GM23338 (cell line): ENCODE measurements around the gene JMJD1C. TPM values are rescaled to one million over a fixed set of nuclear protein-coding genes. Genes with fewer than 3 reads are reported as not detected.

Source experiments
- ATAC-seq: fragments of 200-7000 bp; cut with Tn5 transposase; 3 replicates; pipeline ENCODE4 v1.9.1; 2020
- DNase-seq: peaks from one replicate; pipeline ENCODE4 v3.0.0-alpha.2; 2015; ENCODE audit warnings: low spot score
- H2AFZ ChIP-seq: fragments of 200-600 bp; sonication (generic); 2 replicates; pipeline ENCODE4 v1.8.0; 2016; ENCODE audit warnings: antibody characterized with exemption, mild to moderate bottlenecking, moderate library complexity
- H3F3A ChIP-seq: fragments of 200-600 bp; sonication (generic); replicated peaks from 2 replicates; pipeline ENCODE4 v1.8.0; 2017; ENCODE audit warnings: antibody characterized with exemption, mixed run types, low read depth
- H3K27ac ChIP-seq: fragments of 200-600 bp; sonication (generic); 2 replicates; pipeline ENCODE4 v1.6.1; 2016; ENCODE audit warnings: low read depth
- H3K27me3 ChIP-seq: fragments of 200-600 bp; sonication (generic); 2 replicates; pipeline ENCODE4 v1.8.0; 2016; ENCODE audit warnings: mild to moderate bottlenecking, mixed run types, moderate library complexity; ENCODE audit not compliant: insufficient read depth
- H3K36me3 ChIP-seq: fragments of 200-600 bp; sonication (generic); 2 replicates; pipeline ENCODE4 v1.8.0; 2016; ENCODE audit warnings: mild to moderate bottlenecking; ENCODE audit not compliant: insufficient read depth
- H3K4me1 ChIP-seq: fragments of 200-600 bp; sonication (generic); 2 replicates; pipeline ENCODE4 v1.8.0; 2016; ENCODE audit warnings: mild to moderate bottlenecking, moderate library complexity; ENCODE audit not compliant: insufficient read depth
- H3K4me2 ChIP-seq: fragments of 200-600 bp; sonication (generic); 2 replicates; pipeline ENCODE4 v1.7.1; 2017; ENCODE audit warnings: mixed run types
- H3K4me3 ChIP-seq: fragments of 200-600 bp; sonication (generic); 2 replicates; pipeline ENCODE4 v1.6.1; 2016; ENCODE audit warnings: mixed run types
- H3K79me2 ChIP-seq: fragments of 200-600 bp; sonication (generic); replicated peaks from 2 replicates; pipeline ENCODE4 v1.8.0; 2017; ENCODE audit warnings: mild to moderate bottlenecking; ENCODE audit not compliant: insufficient read depth
- H3K9me2 ChIP-seq: fragments of 200-600 bp; sonication (generic); 2 replicates; pipeline ENCODE4 v1.8.0; 2017; ENCODE audit not compliant: insufficient read depth
- H4K20me1 ChIP-seq: fragments of 200-600 bp; sonication (generic); replicated peaks from 2 replicates; pipeline ENCODE4 v1.8.0; 2017; ENCODE audit warnings: mild to moderate bottlenecking; ENCODE audit not compliant: insufficient read depth
- H3K27ac Mint-ChIP-seq: 2 replicates; pipeline ENCODE4 v1.8.0; 2020; ENCODE audit warnings: inconsistent platforms, mild to moderate bottlenecking, moderate library complexity, mixed read lengths
- H3K27me3 Mint-ChIP-seq: 3 replicates; pipeline ENCODE4 v1.8.0; 2022; ENCODE audit warnings: low read depth, mild to moderate bottlenecking, moderate library complexity, mixed read lengths, inconsistent platforms; ENCODE audit not compliant: insufficient read depth, poor library complexity
- H3K36me3 Mint-ChIP-seq: 3 replicates; pipeline ENCODE4 v1.8.0; 2021; ENCODE audit warnings: low read depth, mild to moderate bottlenecking, inconsistent platforms, moderate library complexity, mixed read lengths
- H3K4me1 Mint-ChIP-seq: 3 replicates; pipeline ENCODE4 v1.8.0; 2020; ENCODE audit warnings: mild to moderate bottlenecking, inconsistent platforms, mixed read lengths
- H3K4me3 Mint-ChIP-seq: 3 replicates; pipeline ENCODE4 v1.8.0; 2021; ENCODE audit warnings: moderate library complexity, mild to moderate bottlenecking, inconsistent platforms, mixed read lengths
- H3K9me3 Mint-ChIP-seq: 3 replicates; pipeline ENCODE4 v1.8.0; 2020; ENCODE audit warnings: moderate library complexity, mild to moderate bottlenecking, inconsistent platforms, mixed read lengths
- CTCF ChIP-seq, 2 experiments: fragments of 200-600 bp in 1 of 2; sonication (generic) in 1 of 2; conservative IDR thresholded peaks; 2 replicates each; pipeline versions ENCODE4 v1.5.1 to v1.6.1; 2016 to 2017; ENCODE audit warnings: antibody characterized with exemption in 2 of 2, low read depth in 2 of 2, mild to moderate bottlenecking in 2 of 2, moderate library complexity in 1 of 2
- EZH2phosphoT487 ChIP-seq: fragments of 200-600 bp; sonication (generic); IDR thresholded peaks from one replicate; pipeline ENCODE4 v1.8.1; 2018; ENCODE audit warnings: antibody characterized with exemption; ENCODE audit not compliant: unreplicated experiment
- JUNB ChIP-seq: IDR thresholded peaks from one replicate; pipeline ENCODE4 v1.6.1; 2016; ENCODE audit warnings: antibody characterized with exemption; ENCODE audit not compliant: unreplicated experiment
- REST ChIP-seq: IDR thresholded peaks from one replicate; pipeline ENCODE4 v1.6.1; 2018; ENCODE audit warnings: antibody characterized with exemption; ENCODE audit not compliant: unreplicated experiment
- STAT1 ChIP-seq: IDR thresholded peaks from one replicate; pipeline ENCODE4 v1.6.1; 2016; ENCODE audit warnings: antibody characterized with exemption; ENCODE audit not compliant: unreplicated experiment
- ZNF114 ChIP-seq: fragments of 250-450 bp; sonication (Bioruptor Pico); IDR thresholded peaks from 2 replicates; pipeline ENCODE4 v1.5.0; 2020; ENCODE audit warnings: mild to moderate bottlenecking, moderate library complexity
- ZNF331 ChIP-seq: fragments of 250-450 bp; sonication (Bioruptor Pico); IDR thresholded peaks from 2 replicates; pipeline ENCODE4 v1.5.0; 2020; ENCODE audit warnings: low read depth, mild to moderate bottlenecking, moderate library complexity
- polyA plus RNA-seq: library from polyadenylated mRNA; unstranded; fragments of >200 nt; fragmentation: Nextera tagmentation; extraction: Ambion mirVana; gene quantifications from 2 replicates; pipeline ENCODE4 v1.2.1, GENCODE V29; 2016
- total RNA-seq: library from RNA; depleted of rRNA; stranded (reverse); fragments of >200 nt; shearing (Covaris generic); gene quantifications from 2 replicates; pipeline ENCODE4 v1.2.3, GENCODE V29; 2014
- TF ChIP-seq, protein P1 (sequence below): fragments of 250-450 bp; sonication (Bioruptor Pico); IDR thresholded peaks from 2 replicates; pipeline ENCODE4 v1.5.0; 2020; ENCODE audit warnings: mild to moderate bottlenecking, moderate library complexity

Gene JMJD1C
- total and polyA plus RNA-seq, 2 experiments from 2014 or later, result 333 to 435 TPM

DNA sequence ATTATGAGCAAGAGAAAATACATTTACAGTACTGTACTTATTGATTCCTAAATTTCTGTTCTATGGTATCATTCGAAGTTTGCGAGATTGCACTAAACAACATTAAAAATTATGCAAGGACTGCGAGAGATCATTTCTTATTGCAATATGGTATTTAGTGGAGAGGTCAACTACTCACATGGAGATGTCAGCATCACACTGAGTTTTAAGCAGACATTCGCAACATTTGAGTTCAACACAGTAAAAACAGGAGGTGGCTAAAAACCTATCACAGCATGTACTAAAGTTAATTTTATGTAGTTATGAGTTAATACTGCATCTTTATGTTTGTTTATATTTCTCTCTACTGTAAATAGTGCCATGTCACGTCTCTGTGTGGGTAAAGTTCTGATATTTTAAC, 53.5 kb downstream of the JMJD1C start:
- Histone ChIP-seq H3K4me2 (no peak overlapping the region), H3K9me2 (no peaks in the 10 kb centered on the region), H3K27me3 (no peaks in the 10 kb centered on the region), H4K20me1 (no peaks in the 10 kb centered on the region), H3K27ac (no peak overlapping the region), H3F3A (no peaks in the 10 kb centered on the region), H2AFZ (no peak overlapping the region), H3K4me1 (peaks cover 10% of the 10 kb centered on the region), H3K36me3 (no peaks in the 10 kb centered on the region), H3K79me2 (peaks cover 90% of the 10 kb centered on the region), H3K4me3 (no peak overlapping the region)
- no peaks in the 10 kb centered on the region for H3K9me3 Mint-ChIP-seq
- TF ChIP-seq ZNF331 (CRISPR knock-in tag), result no peak
- no peaks in the 10 kb centered on the region for H3K36me3 Mint-ChIP-seq
- no peak overlapping the region for H3K27ac Mint-ChIP-seq
- no peak overlapping the region for H3K4me3 Mint-ChIP-seq
- peaks cover 2% of the 10 kb centered on the region for H3K27me3 Mint-ChIP-seq
- ATAC-seq (no peak), DNase-seq (no peak)
- H3K4me1 Mint-ChIP-seq, result peaks cover 18% of the 10 kb centered on the region

GRCh38 chr10:63410633-63411032, 55.1 kb downstream of the JMJD1C start:
- H3K4me1 ChIP-seq, result no peaks in the 10 kb centered on the region
- H3K9me2 ChIP-seq, result no peaks in the 10 kb centered on the region
- no peak overlapping the region for H3K27ac ChIP-seq
- no peaks in the 10 kb centered on the region for H3F3A ChIP-seq
- no peak overlapping the region for H3K27ac Mint-ChIP-seq
- no peaks in the 10 kb centered on the region for H3K36me3 Mint-ChIP-seq
- ATAC-seq (no peak), DNase-seq (no peak)
- no peak overlapping the region for H3K4me3 Mint-ChIP-seq
- TF ChIP-seq STAT1, result no peak
- no peak for TF ChIP-seq EZH2phosphoT487
- TF ChIP-seq, protein P1, sequence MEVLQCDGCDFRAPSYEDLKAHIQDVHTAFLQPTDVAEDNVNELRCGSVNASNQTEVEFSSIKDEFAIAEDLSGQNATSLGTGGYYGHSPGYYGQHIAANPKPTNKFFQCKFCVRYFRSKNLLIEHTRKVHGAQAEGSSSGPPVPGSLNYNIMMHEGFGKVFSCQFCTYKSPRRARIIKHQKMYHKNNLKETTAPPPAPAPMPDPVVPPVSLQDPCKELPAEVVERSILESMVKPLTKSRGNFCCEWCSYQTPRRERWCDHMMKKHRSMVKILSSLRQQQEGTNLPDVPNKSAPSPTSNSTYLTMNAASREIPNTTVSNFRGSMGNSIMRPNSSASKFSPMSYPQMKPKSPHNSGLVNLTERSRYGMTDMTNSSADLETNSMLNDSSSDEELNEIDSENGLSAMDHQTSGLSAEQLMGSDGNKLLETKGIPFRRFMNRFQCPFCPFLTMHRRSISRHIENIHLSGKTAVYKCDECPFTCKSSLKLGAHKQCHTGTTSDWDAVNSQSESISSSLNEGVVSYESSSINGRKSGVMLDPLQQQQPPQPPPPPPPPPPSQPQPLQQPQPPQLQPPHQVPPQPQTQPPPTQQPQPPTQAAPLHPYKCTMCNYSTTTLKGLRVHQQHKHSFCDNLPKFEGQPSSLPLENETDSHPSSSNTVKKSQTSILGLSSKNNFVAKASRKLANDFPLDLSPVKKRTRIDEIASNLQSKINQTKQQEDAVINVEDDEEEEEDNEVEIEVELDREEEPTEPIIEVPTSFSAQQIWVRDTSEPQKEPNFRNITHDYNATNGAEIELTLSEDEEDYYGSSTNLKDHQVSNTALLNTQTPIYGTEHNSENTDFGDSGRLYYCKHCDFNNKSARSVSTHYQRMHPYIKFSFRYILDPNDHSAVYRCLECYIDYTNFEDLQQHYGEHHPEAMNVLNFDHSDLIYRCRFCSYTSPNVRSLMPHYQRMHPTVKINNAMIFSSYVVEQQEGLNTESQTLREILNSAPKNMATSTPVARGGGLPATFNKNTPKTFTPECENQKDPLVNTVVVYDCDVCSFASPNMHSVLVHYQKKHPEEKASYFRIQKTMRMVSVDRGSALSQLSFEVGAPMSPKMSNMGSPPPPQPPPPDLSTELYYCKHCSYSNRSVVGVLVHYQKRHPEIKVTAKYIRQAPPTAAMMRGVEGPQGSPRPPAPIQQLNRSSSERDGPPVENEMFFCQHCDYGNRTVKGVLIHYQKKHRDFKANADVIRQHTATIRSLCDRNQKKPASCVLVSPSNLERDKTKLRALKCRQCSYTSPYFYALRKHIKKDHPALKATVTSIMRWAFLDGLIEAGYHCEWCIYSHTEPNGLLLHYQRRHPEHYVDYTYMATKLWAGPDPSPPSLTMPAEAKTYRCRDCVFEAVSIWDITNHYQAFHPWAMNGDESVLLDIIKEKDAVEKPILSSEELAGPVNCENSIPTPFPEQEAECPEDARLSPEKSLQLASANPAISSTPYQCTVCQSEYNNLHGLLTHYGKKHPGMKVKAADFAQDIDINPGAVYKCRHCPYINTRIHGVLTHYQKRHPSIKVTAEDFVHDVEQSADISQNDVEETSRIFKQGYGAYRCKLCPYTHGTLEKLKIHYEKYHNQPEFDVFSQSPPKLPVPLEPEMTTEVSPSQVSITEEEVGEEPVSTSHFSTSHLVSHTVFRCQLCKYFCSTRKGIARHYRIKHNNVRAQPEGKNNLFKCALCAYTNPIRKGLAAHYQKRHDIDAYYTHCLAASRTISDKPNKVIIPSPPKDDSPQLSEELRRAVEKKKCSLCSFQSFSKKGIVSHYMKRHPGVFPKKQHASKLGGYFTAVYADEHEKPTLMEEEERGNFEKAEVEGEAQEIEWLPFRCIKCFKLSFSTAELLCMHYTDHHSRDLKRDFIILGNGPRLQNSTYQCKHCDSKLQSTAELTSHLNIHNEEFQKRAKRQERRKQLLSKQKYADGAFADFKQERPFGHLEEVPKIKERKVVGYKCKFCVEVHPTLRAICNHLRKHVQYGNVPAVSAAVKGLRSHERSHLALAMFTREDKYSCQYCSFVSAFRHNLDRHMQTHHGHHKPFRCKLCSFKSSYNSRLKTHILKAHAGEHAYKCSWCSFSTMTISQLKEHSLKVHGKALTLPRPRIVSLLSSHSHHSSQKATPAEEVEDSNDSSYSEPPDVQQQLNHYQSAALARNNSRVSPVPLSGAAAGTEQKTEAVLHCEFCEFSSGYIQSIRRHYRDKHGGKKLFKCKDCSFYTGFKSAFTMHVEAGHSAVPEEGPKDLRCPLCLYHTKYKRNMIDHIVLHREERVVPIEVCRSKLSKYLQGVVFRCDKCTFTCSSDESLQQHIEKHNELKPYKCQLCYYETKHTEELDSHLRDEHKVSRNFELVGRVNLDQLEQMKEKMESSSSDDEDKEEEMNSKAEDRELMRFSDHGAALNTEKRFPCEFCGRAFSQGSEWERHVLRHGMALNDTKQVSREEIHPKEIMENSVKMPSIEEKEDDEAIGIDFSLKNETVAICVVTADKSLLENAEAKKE, result no peak
- no peak for TF ChIP-seq ZNF114
- no peak for TF ChIP-seq ZNF331 (CRISPR knock-in tag)
- no peak for TF ChIP-seq JUNB
- TF ChIP-seq CTCF (conservative IDR thresholded peaks at IDR 0.05; ENCODE audit: low read depth in 2 of 2), result no peak
- no peak for TF ChIP-seq REST
- H3K9me3 Mint-ChIP-seq, result no peaks in the 10 kb centered on the region
- no peaks in the 10 kb centered on the region for H4K20me1 ChIP-seq
- H3K4me3 ChIP-seq, result no peak overlapping the region
- peaks cover 90% of the 10 kb centered on the region for H3K79me2 ChIP-seq
- H3K36me3 ChIP-seq, result no peaks in the 10 kb centered on the region
- peaks cover 13% of the 10 kb centered on the region; the same call in 2 of the 3 replicates for H3K4me1 Mint-ChIP-seq
- no peak overlapping the region for H2AFZ ChIP-seq
- H3K27me3 ChIP-seq, result no peaks in the 10 kb centered on the region
- H3K4me2 ChIP-seq, result no peak overlapping the region
- peaks cover 2% of the 10 kb centered on the region for H3K27me3 Mint-ChIP-seq
